ENCODE measurements around the gene NECTIN1.

DNA sequence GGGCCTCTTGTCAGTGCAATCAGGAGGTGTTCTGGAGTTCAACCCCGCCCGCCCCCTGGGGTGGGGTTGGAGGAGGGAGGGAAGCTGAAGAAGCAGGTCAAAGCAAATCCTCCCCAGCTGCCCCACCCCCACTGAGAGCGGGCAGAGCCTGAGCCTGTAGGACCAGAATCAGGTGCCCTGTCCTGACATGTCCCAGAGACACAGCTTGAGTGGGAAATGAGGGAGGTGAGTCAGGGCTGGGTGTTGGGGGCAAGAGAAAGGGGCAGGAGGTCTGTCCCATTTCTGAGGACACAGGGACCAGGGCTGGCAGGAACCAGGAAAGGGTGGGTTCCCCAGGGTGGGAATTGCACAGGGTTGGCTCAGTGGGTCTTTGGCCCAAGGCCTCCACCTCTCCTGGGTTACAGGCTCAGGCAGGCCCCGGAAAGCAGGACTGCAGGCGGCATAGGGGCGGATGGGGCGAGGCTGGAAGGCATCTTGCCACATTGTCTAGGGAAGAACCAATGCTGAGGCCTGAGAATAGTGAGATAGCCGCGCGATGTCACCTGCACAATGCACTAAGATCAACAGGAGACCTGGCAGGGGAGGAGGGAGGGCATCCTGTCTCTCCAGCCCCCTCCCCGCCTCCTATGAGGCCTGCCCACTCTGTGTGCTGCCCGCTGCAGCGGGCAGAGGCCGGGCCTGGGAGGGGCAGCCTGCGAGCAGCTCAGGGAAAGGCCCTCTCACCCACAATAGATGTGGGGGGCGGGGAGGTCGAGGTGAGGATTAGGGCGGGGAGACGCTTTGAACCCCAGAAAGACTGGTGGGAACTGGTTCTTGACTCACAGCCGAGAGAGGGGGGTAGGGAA lies 32.4 kb downstream of the NECTIN1 start:
- TF ChIP-seq, protein P1, sequence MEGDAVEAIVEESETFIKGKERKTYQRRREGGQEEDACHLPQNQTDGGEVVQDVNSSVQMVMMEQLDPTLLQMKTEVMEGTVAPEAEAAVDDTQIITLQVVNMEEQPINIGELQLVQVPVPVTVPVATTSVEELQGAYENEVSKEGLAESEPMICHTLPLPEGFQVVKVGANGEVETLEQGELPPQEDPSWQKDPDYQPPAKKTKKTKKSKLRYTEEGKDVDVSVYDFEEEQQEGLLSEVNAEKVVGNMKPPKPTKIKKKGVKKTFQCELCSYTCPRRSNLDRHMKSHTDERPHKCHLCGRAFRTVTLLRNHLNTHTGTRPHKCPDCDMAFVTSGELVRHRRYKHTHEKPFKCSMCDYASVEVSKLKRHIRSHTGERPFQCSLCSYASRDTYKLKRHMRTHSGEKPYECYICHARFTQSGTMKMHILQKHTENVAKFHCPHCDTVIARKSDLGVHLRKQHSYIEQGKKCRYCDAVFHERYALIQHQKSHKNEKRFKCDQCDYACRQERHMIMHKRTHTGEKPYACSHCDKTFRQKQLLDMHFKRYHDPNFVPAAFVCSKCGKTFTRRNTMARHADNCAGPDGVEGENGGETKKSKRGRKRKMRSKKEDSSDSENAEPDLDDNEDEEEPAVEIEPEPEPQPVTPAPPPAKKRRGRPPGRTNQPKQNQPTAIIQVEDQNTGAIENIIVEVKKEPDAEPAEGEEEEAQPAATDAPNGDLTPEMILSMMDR (IDR thresholded peaks at IDR 0.05) = no peak
- no peak for TF ChIP-seq POLR2A (IDR thresholded peaks at IDR 0.05)
